Astrocyte (in vitro differentiated cells and primary cell): ENCODE data around the gene SLC22A5. TPM values are rescaled to one million over a fixed set of nuclear protein-coding genes. Genes with fewer than 3 reads are reported as not detected.

ENCODE experiments used
- DNase-seq: peaks from one replicate; pipeline ENCODE4 v3.0.0-alpha.2; 2010; ENCODE audit warnings: low read depth
- FAIRE-seq: peaks from 2 replicates; lab custom pipeline; 2011; peaks lifted over from hg19 to GRCh38; lab: Jason Lieb, UNC
- H2AFZ ChIP-seq: 2 replicates; pipeline ENCODE4 v1.6.0; 2012; ENCODE audit warnings: low read depth, low read length, inconsistent platforms
- H3K27ac ChIP-seq: 2 replicates; pipeline ENCODE4 v1.5.1; 2011; ENCODE audit warnings: low read depth, low read length, inconsistent platforms
- H3K27me3 ChIP-seq: 2 replicates; pipeline ENCODE4 v1.6.0; 2011; ENCODE audit warnings: low read length, inconsistent platforms; ENCODE audit not compliant: insufficient read depth
- H3K36me3 ChIP-seq: 2 replicates; pipeline ENCODE4 v1.5.1; 2011; ENCODE audit warnings: low read length, inconsistent platforms; ENCODE audit not compliant: insufficient read depth
- H3K4me1 ChIP-seq: 2 replicates; pipeline ENCODE4 v1.5.1; 2011; ENCODE audit warnings: low read length, inconsistent platforms; ENCODE audit not compliant: insufficient read depth
- H3K4me2 ChIP-seq: 2 replicates; pipeline ENCODE4 v1.6.0; 2012; ENCODE audit warnings: low read length, inconsistent platforms
- H3K4me3 ChIP-seq: 2 replicates; pipeline ENCODE4 v1.5.1; 2011; ENCODE audit warnings: low read depth, mild to moderate bottlenecking, low read length, inconsistent platforms; ENCODE audit not compliant: insufficient read depth
- H3K79me2 ChIP-seq: 2 replicates; pipeline ENCODE4 v1.6.0; 2012; ENCODE audit warnings: mild to moderate bottlenecking, low read length, inconsistent platforms; ENCODE audit not compliant: insufficient read depth
- H3K9ac ChIP-seq: 2 replicates; pipeline ENCODE4 v1.6.0; 2012; ENCODE audit warnings: mild to moderate bottlenecking, low read length, inconsistent platforms
- H3K9me3 ChIP-seq: 2 replicates; pipeline ENCODE4 v1.5.1; 2012; ENCODE audit warnings: low read depth, mild to moderate bottlenecking, low read length, inconsistent platforms; ENCODE audit not compliant: insufficient read depth
- H4K20me1 ChIP-seq: 2 replicates; pipeline ENCODE4 v1.6.0; 2012; ENCODE audit warnings: low read length, inconsistent platforms; ENCODE audit not compliant: insufficient read depth
- H3K27ac Mint-ChIP-seq: one replicate; pipeline ENCODE4 v1.8.0; 2021; ENCODE audit warnings: mild to moderate bottlenecking, mixed read lengths; ENCODE audit not compliant: unreplicated experiment
- H3K27me3 Mint-ChIP-seq: one replicate; pipeline ENCODE4 v1.8.0; 2021; ENCODE audit warnings: low read depth, mixed read lengths; ENCODE audit not compliant: unreplicated experiment
- H3K36me3 Mint-ChIP-seq: one replicate; pipeline ENCODE4 v1.8.0; 2021; ENCODE audit warnings: low read depth, mixed read lengths; ENCODE audit not compliant: unreplicated experiment
- H3K4me1 Mint-ChIP-seq: one replicate; pipeline ENCODE4 v1.8.0; 2021; ENCODE audit warnings: low read depth, mixed read lengths; ENCODE audit not compliant: unreplicated experiment
- H3K4me3 Mint-ChIP-seq: one replicate; pipeline ENCODE4 v1.8.0; 2021; ENCODE audit warnings: mild to moderate bottlenecking, moderate library complexity, mixed read lengths; ENCODE audit not compliant: unreplicated experiment
- H3K9me3 Mint-ChIP-seq: one replicate; pipeline ENCODE4 v1.8.0; 2021; ENCODE audit warnings: mild to moderate bottlenecking, mixed read lengths; ENCODE audit not compliant: unreplicated experiment
- EZH2 ChIP-seq: IDR thresholded peaks from 2 replicates; pipeline ENCODE4 v1.6.1; 2012; ENCODE audit warnings: mild to moderate bottlenecking, low read length, inconsistent platforms; ENCODE audit not compliant: insufficient read depth
- total RNA-seq: library from RNA; stranded (reverse); gene quantifications from 2 replicates; pipeline ENCODE4 v1.2.1, GENCODE V29; 2021
- TF ChIP-seq, protein P1 (sequence below): IDR thresholded peaks from 2 replicates; pipeline ENCODE4 v1.5.1; 2011; ENCODE audit warnings: low read depth, mild to moderate bottlenecking, inconsistent platforms, low read length, moderate library complexity; ENCODE audit not compliant: insufficient read depth

The SLC22A5 gene
- total RNA-seq, 1 donor from 2014 or later, result 8.3 TPM

GRCh38 chr5:132354381-132355139 lies 14.9 kb upstream of the SLC22A5 start:
- Mint-ChIP-seq H3K4me1 (peaks cover 6% of the 10 kb centered on the region), H3K27ac (no peak overlapping the region), H3K36me3 (peaks cover 7% of the 10 kb centered on the region), H3K9me3 (no peaks in the 10 kb centered on the region), H3K27me3 (no peaks in the 10 kb centered on the region), H3K4me3 (no peak overlapping the region)
- DNase-seq (no peak), FAIRE-seq (no peak)
- TF ChIP-seq, protein P1, sequence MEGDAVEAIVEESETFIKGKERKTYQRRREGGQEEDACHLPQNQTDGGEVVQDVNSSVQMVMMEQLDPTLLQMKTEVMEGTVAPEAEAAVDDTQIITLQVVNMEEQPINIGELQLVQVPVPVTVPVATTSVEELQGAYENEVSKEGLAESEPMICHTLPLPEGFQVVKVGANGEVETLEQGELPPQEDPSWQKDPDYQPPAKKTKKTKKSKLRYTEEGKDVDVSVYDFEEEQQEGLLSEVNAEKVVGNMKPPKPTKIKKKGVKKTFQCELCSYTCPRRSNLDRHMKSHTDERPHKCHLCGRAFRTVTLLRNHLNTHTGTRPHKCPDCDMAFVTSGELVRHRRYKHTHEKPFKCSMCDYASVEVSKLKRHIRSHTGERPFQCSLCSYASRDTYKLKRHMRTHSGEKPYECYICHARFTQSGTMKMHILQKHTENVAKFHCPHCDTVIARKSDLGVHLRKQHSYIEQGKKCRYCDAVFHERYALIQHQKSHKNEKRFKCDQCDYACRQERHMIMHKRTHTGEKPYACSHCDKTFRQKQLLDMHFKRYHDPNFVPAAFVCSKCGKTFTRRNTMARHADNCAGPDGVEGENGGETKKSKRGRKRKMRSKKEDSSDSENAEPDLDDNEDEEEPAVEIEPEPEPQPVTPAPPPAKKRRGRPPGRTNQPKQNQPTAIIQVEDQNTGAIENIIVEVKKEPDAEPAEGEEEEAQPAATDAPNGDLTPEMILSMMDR, result no peak
- no peak for TF ChIP-seq EZH2
- Histone ChIP-seq H3K27ac (no peak overlapping the region), H3K9ac (no peak overlapping the region), H2AFZ (no peak overlapping the region), H3K36me3 (no peaks in the 10 kb centered on the region), H3K4me1 (no peaks in the 10 kb centered on the region), H3K4me2 (no peak overlapping the region), H3K27me3 (no peaks in the 10 kb centered on the region), H3K9me3 (peaks cover under 1% of the 10 kb centered on the region), H3K79me2 (no peaks in the 10 kb centered on the region), H4K20me1 (no peaks in the 10 kb centered on the region), H3K4me3 (no peak overlapping the region)

GRCh38 chr5:132355140-132355765 lies 14.3 kb upstream of the SLC22A5 start:
- no peaks in the 10 kb centered on the region for H3K27me3 Mint-ChIP-seq
- peaks cover 6% of the 10 kb centered on the region for H3K4me1 Mint-ChIP-seq
- Histone ChIP-seq H2AFZ (no peak overlapping the region), H3K4me2 (no peak overlapping the region), H3K27me3 (no peaks in the 10 kb centered on the region), H3K79me2 (no peaks in the 10 kb centered on the region), H3K36me3 (no peaks in the 10 kb centered on the region), H4K20me1 (no peaks in the 10 kb centered on the region), H3K9ac (no peak overlapping the region), H3K9me3 (no peaks in the 10 kb centered on the region), H3K27ac (no peak overlapping the region), H3K4me3 (no peak overlapping the region), H3K4me1 (no peaks in the 10 kb centered on the region)
- peaks cover 8% of the 10 kb centered on the region for H3K36me3 Mint-ChIP-seq
- TF ChIP-seq, protein P1, result no peak
- no peak for TF ChIP-seq EZH2
- no peak overlapping the region for H3K27ac Mint-ChIP-seq
- FAIRE-seq, result no peak
- no peaks in the 10 kb centered on the region for H3K9me3 Mint-ChIP-seq
- H3K4me3 Mint-ChIP-seq, result no peak overlapping the region
- DNase-seq, result no peak

DNA sequence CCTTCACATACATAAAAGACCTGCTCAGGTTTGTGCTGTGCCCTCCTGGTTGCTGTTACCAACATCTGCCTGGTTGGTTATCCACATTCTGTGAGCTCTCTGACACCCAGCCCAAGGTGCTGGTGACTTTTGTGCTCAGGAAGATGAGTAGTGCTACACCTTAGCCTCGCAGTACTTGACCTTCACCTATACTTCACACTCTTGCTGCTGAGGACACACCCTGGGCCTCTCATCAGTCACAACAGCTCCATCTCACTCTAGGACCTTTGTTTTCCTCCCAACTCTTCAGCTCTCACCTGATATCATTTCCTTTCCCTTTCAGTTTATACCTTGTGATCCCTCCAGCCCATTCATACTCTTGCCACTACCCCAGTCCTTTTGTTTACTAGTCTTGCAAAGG lies 10.7 kb upstream of the SLC22A5 start:
- peaks cover 5% of the 10 kb centered on the region for H3K4me1 ChIP-seq
- TF ChIP-seq EZH2, result no peak
- TF ChIP-seq, protein P1, result no peak

More for the DNA sequence above, 10.7 kb upstream of the SLC22A5 start:
- H3K9me3 ChIP-seq, result no peaks in the 10 kb centered on the region
- no peaks in the 10 kb centered on the region for H4K20me1 ChIP-seq
- H3K27ac ChIP-seq, result no peak overlapping the region
- no peaks in the 10 kb centered on the region for H3K79me2 ChIP-seq
- DNase-seq (no peak), FAIRE-seq (no peak)
- Mint-ChIP-seq H3K27ac (no peak overlapping the region), H3K27me3 (no peaks in the 10 kb centered on the region), H3K4me3 (no peak overlapping the region), H3K9me3 (peaks cover 7% of the 10 kb centered on the region), H3K36me3 (peaks cover 4% of the 10 kb centered on the region), H3K4me1 (peaks cover 7% of the 10 kb centered on the region)
- H3K4me3 ChIP-seq, result no peak overlapping the region
- no peaks in the 10 kb centered on the region for H3K36me3 ChIP-seq
- no peaks in the 10 kb centered on the region for H3K27me3 ChIP-seq
- H2AFZ ChIP-seq, result no peak overlapping the region
- H3K9ac ChIP-seq, result no peak overlapping the region
- no peak overlapping the region for H3K4me2 ChIP-seq
